ENCODE measurements around the gene STX1A. TPM values are rescaled to one million over a fixed set of nuclear protein-coding genes. Genes with fewer than 3 reads are reported as not detected.

The STX1A gene
- total and polyA plus RNA-seq, 2 of the 4 experiments (the other 2 are of a cell fraction), result 9.3 to 22.0 TPM

- no peaks in the 10 kb centered on the region for H3K79me1 ChIP-seq (ENCODE audit: low read depth in 1 of 2, low read length in 2 of 2)
- H2AK5ac ChIP-seq (ENCODE audit: low read depth, low read length), result no peak overlapping the region
- no peak overlapping the region for H2BK15ac ChIP-seq (ENCODE audit: low read depth, low read length)
- no peak overlapping the region for H3K9ac ChIP-seq (ENCODE audit: low read depth, low read length)
- no peak overlapping the region for H3K18ac ChIP-seq (ENCODE audit: low read depth, low read length)
- H3K4me3 ChIP-seq (ENCODE audit: insufficient read depth, low read depth, low read length), result no peak overlapping the region
- intact Hi-C loops (cut with micrococcal nuclease) (no loop called here), dilution Hi-C loops (cut with HindIII; ENCODE audit: low sequenced_read_pairs, unreplicated experiment) (no loop called here), in situ Hi-C loops (cut with MboI; ENCODE audit: low sequenced_read_pairs) (no loop called here)
- H3K4me1 ChIP-seq (ENCODE audit: control insufficient read depth, insufficient read depth, low read length), result no peaks in the 10 kb centered on the region
- H2AFZ ChIP-seq (replicated peaks; ENCODE audit: low read length, poor library complexity), result no peak overlapping the region
- no peaks in the 10 kb centered on the region for H3K9me3 ChIP-seq (ENCODE audit: control insufficient read depth, insufficient read depth, low read length)
- no peak overlapping the region for H3K23ac ChIP-seq (ENCODE audit: low read depth, low read length)
- WGBS, 2 experiments (ENCODE audit: extremely low coverage in 2 of 2, insufficient read length in 1 of 2), result no CpG with 5 or more reads among the region's 5 CpGs
- no peak overlapping the region for H2BK120ac ChIP-seq (ENCODE audit: low read depth, low read length)
- ChIA-PET POLR2A (ENCODE audit: unreplicated experiment) (no interaction called here), CTCF (interaction anchor here (0.8 kb wide), 1 partner anchor 13 kb away, joined by 3 read pairs; no protein-coding TSS in a partner anchor)
- no peak overlapping the region for H4K8ac ChIP-seq (ENCODE audit: low read depth in 2 of 2, low read length in 2 of 2)
- TF ChIP-seq, protein P1, sequence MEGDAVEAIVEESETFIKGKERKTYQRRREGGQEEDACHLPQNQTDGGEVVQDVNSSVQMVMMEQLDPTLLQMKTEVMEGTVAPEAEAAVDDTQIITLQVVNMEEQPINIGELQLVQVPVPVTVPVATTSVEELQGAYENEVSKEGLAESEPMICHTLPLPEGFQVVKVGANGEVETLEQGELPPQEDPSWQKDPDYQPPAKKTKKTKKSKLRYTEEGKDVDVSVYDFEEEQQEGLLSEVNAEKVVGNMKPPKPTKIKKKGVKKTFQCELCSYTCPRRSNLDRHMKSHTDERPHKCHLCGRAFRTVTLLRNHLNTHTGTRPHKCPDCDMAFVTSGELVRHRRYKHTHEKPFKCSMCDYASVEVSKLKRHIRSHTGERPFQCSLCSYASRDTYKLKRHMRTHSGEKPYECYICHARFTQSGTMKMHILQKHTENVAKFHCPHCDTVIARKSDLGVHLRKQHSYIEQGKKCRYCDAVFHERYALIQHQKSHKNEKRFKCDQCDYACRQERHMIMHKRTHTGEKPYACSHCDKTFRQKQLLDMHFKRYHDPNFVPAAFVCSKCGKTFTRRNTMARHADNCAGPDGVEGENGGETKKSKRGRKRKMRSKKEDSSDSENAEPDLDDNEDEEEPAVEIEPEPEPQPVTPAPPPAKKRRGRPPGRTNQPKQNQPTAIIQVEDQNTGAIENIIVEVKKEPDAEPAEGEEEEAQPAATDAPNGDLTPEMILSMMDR (conservative IDR thresholded peaks at IDR 0.05; ENCODE audit: low read depth, low read length), result no peak
- TF ChIP-seq, protein P2, sequence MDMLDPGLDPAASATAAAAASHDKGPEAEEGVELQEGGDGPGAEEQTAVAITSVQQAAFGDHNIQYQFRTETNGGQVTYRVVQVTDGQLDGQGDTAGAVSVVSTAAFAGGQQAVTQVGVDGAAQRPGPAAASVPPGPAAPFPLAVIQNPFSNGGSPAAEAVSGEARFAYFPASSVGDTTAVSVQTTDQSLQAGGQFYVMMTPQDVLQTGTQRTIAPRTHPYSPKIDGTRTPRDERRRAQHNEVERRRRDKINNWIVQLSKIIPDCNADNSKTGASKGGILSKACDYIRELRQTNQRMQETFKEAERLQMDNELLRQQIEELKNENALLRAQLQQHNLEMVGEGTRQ (IDR thresholded peaks at IDR 0.05; ENCODE audit: low read depth, low read length), result no peak
- no peak for TF ChIP-seq NFE2L2 (IDR thresholded peaks at IDR 0.05; ENCODE audit: low read depth, low read length)
- no peak for TF ChIP-seq FOS (IDR thresholded peaks at IDR 0.05; ENCODE audit: low read depth, low read length)
- TF ChIP-seq MXI1 (IDR thresholded peaks at IDR 0.05; ENCODE audit: borderline replicate concordance, low read depth, low read length), result no peak
- TF ChIP-seq MAFK (IDR thresholded peaks at IDR 0.05; ENCODE audit: low read depth, low read length), result no peak
- TF ChIP-seq RCOR1 (IDR thresholded peaks at IDR 0.05; ENCODE audit: insufficient replicate concordance, low read length), result no peak
- TF ChIP-seq SMC3 (IDR thresholded peaks at IDR 0.05; ENCODE audit: low read depth, low read length), result no peak
- TF ChIP-seq CHD1 (IDR thresholded peaks at IDR 0.05; ENCODE audit: low read depth, low read length), result no peak
- TF ChIP-seq, protein P3, sequence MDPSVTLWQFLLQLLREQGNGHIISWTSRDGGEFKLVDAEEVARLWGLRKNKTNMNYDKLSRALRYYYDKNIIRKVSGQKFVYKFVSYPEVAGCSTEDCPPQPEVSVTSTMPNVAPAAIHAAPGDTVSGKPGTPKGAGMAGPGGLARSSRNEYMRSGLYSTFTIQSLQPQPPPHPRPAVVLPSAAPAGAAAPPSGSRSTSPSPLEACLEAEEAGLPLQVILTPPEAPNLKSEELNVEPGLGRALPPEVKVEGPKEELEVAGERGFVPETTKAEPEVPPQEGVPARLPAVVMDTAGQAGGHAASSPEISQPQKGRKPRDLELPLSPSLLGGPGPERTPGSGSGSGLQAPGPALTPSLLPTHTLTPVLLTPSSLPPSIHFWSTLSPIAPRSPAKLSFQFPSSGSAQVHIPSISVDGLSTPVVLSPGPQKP (IDR thresholded peaks at IDR 0.05; ENCODE audit: borderline replicate concordance, low read depth, low read length), result no peak
- TF ChIP-seq POLR2A (IDR thresholded peaks at IDR 0.05; ENCODE audit: low read depth, low read length), result no peak
- no peak for TF ChIP-seq MAZ (IDR thresholded peaks at IDR 0.05; ENCODE audit: borderline replicate concordance, low read depth, low read length)
- no peak for TF ChIP-seq RAD21 (IDR thresholded peaks at IDR 0.05; ENCODE audit: low read length)
- TF ChIP-seq RFX5 (IDR thresholded peaks at IDR 0.05; ENCODE audit: low read depth, low read length), result no peak
- TF ChIP-seq BHLHE40 (IDR thresholded peaks at IDR 0.05; ENCODE audit: low read depth, low read length), result no peak
- TF ChIP-seq CEBPB (IDR thresholded peaks at IDR 0.05; ENCODE audit: low read depth, low read length), result no peak
- no peaks in the 10 kb centered on the region for H3K9me1 ChIP-seq (ENCODE audit: insufficient read depth, low read length)
- no peak overlapping the region for H3K56ac ChIP-seq (ENCODE audit: extremely low read depth, insufficient read depth, low read length)
- H4K20me1 ChIP-seq (ENCODE audit: insufficient read depth, low read length), result no peaks in the 10 kb centered on the region
- no peak overlapping the region for H3K27ac ChIP-seq (ENCODE audit: insufficient read depth, low read length)
- DNase-seq, result no peak
- H3K27me3 ChIP-seq (ENCODE audit: control insufficient read depth, insufficient read depth, low read length), result no peaks in the 10 kb centered on the region
- no peak overlapping the region for H3K4ac ChIP-seq (ENCODE audit: low read depth, low read length)
- no peak overlapping the region for H3K14ac ChIP-seq (replicated peaks; ENCODE audit: low read depth, low read length)
- BruUV-seq (replicated peaks), result no TSS peak
- H4K5ac ChIP-seq (ENCODE audit: low read depth, low read length), result no peak overlapping the region
- H2AK9ac ChIP-seq (replicated peaks; ENCODE audit: low read depth, low read length, poor library complexity), result no peak overlapping the region
- no peak overlapping the region for H3K4me2 ChIP-seq (ENCODE audit: low read depth, low read length)
- no peak overlapping the region for H2BK5ac ChIP-seq (ENCODE audit: low read depth, low read length, poor library complexity, severe bottlenecking)
- H4K91ac ChIP-seq (ENCODE audit: insufficient read depth, low read depth, low read length), result no peak overlapping the region
- H3K36me3 ChIP-seq (ENCODE audit: control insufficient read depth, insufficient read depth, low read length), result no peaks in the 10 kb centered on the region
- no peak overlapping the region for H2BK20ac ChIP-seq (ENCODE audit: low read depth, low read length)
- ATAC-seq (ENCODE audit: low read depth), result no peak
These were observed 9.1 kb upstream of the STX1A start for GRCh38 chr7:73728551-73728950.
